ENCODE data around the gene C4A.
"Not testable (repeated sequence)": the region's sequence is repeated elsewhere in the genome, so short reads cannot be mapped to it uniquely, and the experiment has no call there.

DNA sequence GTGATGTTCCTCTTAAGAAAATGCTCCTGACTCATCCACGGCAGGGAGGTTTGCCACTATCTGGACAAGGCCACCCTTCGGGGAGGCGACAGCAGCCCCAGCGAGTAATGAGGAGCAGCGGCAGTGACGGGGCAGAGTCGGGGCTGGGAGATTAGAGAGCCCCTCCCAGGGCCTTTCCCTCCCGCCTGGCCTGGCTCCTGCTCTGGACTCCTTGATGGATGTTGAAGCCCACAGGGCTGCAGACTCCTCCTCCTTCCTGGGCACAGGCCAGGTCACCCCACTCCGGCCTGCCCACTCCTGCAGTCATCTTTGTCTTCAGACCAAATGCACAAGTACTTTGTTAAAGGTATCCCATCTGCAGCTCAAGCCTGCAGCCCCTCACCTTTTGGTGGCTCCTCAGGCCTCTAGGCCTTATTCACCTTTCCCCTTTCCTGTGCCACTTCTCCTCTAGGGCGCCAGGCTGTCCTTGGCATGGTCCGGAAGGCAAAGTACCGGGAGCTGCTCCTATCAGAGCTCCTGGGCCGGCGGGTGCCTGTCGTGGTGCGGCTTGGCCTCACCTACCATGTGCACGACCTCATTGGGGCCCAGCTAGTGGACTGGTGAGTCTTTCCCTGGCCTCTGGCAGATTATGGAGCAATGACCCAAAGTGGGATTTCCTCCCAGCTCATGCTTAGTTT is 31.2 kb downstream of the C4A start:
- TF ChIP-seq, protein P1, sequence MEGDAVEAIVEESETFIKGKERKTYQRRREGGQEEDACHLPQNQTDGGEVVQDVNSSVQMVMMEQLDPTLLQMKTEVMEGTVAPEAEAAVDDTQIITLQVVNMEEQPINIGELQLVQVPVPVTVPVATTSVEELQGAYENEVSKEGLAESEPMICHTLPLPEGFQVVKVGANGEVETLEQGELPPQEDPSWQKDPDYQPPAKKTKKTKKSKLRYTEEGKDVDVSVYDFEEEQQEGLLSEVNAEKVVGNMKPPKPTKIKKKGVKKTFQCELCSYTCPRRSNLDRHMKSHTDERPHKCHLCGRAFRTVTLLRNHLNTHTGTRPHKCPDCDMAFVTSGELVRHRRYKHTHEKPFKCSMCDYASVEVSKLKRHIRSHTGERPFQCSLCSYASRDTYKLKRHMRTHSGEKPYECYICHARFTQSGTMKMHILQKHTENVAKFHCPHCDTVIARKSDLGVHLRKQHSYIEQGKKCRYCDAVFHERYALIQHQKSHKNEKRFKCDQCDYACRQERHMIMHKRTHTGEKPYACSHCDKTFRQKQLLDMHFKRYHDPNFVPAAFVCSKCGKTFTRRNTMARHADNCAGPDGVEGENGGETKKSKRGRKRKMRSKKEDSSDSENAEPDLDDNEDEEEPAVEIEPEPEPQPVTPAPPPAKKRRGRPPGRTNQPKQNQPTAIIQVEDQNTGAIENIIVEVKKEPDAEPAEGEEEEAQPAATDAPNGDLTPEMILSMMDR (IDR thresholded peaks at IDR 0.05; ENCODE audit: control extremely low read depth in 1 of 3, insufficient read depth in 1 of 3, low read depth in 1 of 3, low read length in 3 of 3), result not testable (repeated sequence)
- TF ChIP-seq, protein P2, sequence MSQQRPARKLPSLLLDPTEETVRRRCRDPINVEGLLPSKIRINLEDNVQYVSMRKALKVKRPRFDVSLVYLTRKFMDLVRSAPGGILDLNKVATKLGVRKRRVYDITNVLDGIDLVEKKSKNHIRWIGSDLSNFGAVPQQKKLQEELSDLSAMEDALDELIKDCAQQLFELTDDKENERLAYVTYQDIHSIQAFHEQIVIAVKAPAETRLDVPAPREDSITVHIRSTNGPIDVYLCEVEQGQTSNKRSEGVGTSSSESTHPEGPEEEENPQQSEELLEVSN (IDR thresholded peaks at IDR 0.05), result not testable (repeated sequence)
- not testable (repeated sequence) for TF ChIP-seq GTF2F1 (IDR thresholded peaks at IDR 0.05; ENCODE audit: borderline replicate concordance, low read depth, low read length); POLR2A (IDR thresholded peaks at IDR 0.05; ENCODE audit: control extremely low read depth in 1 of 2, low read depth in 2 of 2, low read length in 2 of 2); EZH2 (IDR thresholded peaks at IDR 0.05; ENCODE audit: low read depth, low read length, severe bottlenecking); SIN3A (conservative IDR thresholded peaks at IDR 0.05 in 1 of 2, IDR thresholded peaks at IDR 0.05 in 1 of 2; ENCODE audit: low read depth in 1 of 2, low read length in 2 of 2); CHD1 (IDR thresholded peaks at IDR 0.05; ENCODE audit: low read depth, low read length)

All from H1 (cell line).